Motor neuron (in vitro differentiated cells): ENCODE measurements around the gene DOHH. TPM values are rescaled to one million over a fixed set of nuclear protein-coding genes. Genes with fewer than 3 reads are reported as not detected.

Experiments
- ATAC-seq, 8 experiments: fragments of 200-7000 bp; cut with Tn5 transposase; replicated peaks in 6 of 8; 2 replicates each; pipeline ENCODE4 v1.8.0; 2021; ENCODE audit warnings: mild to moderate bottlenecking in 8 of 8, moderate library complexity in 8 of 8
- H3K27ac ChIP-seq, 2 donors: fragments of 250-450 bp; sonication (Bioruptor Pico); 2 replicates each; pipeline ENCODE4 v1.9.0; 2021; ENCODE audit warnings: antibody characterized with exemption in 2 of 2, mild to moderate bottlenecking in 2 of 2, moderate library complexity in 1 of 2
- H3K4me1 ChIP-seq, 2 donors: fragments of 250-450 bp; sonication (Bioruptor Pico); replicated peaks in 1 of 2; 2 replicates each; pipeline ENCODE4 v1.6.1; 2021; ENCODE audit warnings: antibody characterized with exemption in 2 of 2, mild to moderate bottlenecking in 2 of 2, moderate library complexity in 1 of 2
- H3K4me3 ChIP-seq, 5 donors: fragments of 250-450 bp; sonication (Bioruptor Pico); 2 replicates each; pipeline ENCODE4 v1.9.0; 2021; ENCODE audit warnings: antibody characterized with exemption in 5 of 5, mild to moderate bottlenecking in 5 of 5, moderate library complexity in 4 of 5
- WGBS, 10 experiments: fragments of 450-650 bp; shearing (Covaris generic); methylation state at CpG; one replicate each; pipeline ENCODE4 v1.0.0; 2022; 5-methylcytosine and 5-hydroxymethylcytosine counted together
- in situ Hi-C, 9 experiments: fragments of 400-800 bp; cut with MboI; loops; one replicate each; pipeline ENCODE4 v1.15.0; 2021; ENCODE audit warnings: low sequenced_read_pairs in 9 of 9, low pct_unique_long_range_greater_than_20kb in 2 of 9; ENCODE audit not compliant: unreplicated experiment in 9 of 9
- total RNA-seq, 8 experiments: library from RNA; unstranded; fragments of 300-600 nt; gene quantifications; 2 replicates each; pipeline versions ENCODE4 v1.2.3 to v1.2.4, GENCODE V29; 2022

The DOHH gene
- total RNA-seq, 8 experiments from 2014 or later: 4.6 to 11.4 (median 8.2) TPM

GRCh38 chr19:3522421-3523360, 22.2 kb upstream of the DOHH start:
- H3K4me1 ChIP-seq: no peaks in the 10 kb centered on the region
- 80 to 100% (median 100%) methylated on average over 1 to 3 of the region's 40 CpGs; no CpG with 5 or more reads in 5 of the 10 experiments for WGBS, 10 experiments
- no peak for ATAC-seq
- no peak overlapping the region for H3K27ac ChIP-seq
- no peak overlapping the region for H3K4me3 ChIP-seq
- in situ Hi-C loops: no loop called here

GRCh38 chr19:3521104-3521445, 20.6 kb upstream of the DOHH start:
- in situ Hi-C loops: no loop called here
- no peak for ATAC-seq
- 40 to 100% (median 88%) methylated on average over 1 to 7 of the region's 7 CpGs; no CpG with 5 or more reads in 1 of the 10 experiments for WGBS, 10 experiments
- Histone ChIP-seq H3K4me3 (no peak overlapping the region), H3K27ac (no peak overlapping the region), H3K4me1 (no peaks in the 10 kb centered on the region)

GRCh38 chr19:3520166-3521103, 20.0 kb upstream of the DOHH start:
- Histone ChIP-seq H3K4me1 (no peaks in the 10 kb centered on the region), H3K27ac (no peak overlapping the region), H3K4me3 (no peak overlapping the region)
- 84 to 93% (median 89%) methylated on average over 6 to 7 of the region's 37 CpGs; no CpG with 5 or more reads in 7 of the 10 experiments for WGBS, 10 experiments
- in situ Hi-C loops: no loop called here
- peak in 3 of 8 experiments; percentile 9 to 11 (median 10) for ATAC-seq

- no peak overlapping the region for H3K4me3 ChIP-seq
- no peak overlapping the region for H3K27ac ChIP-seq
- peaks cover 5 to 7% of the 10 kb centered on the region in 2 donors for H3K4me1 ChIP-seq
- ATAC-seq: no peak
- WGBS, 10 experiments: 80 to 88% methylated on average over 2 to 13 of the region's 18 CpGs; no CpG with 5 or more reads in 8 of the 10 experiments
- in situ Hi-C loops: no loop called here
Observed at GRCh38 chr19:3519126-3519525, 18.7 kb upstream of the DOHH start.

- H3K4me3 ChIP-seq: no peak overlapping the region
- 79 to 100% (median 93%) methylated on average over 2 of the region's 2 CpGs; no CpG with 5 or more reads in 7 of the 10 experiments for WGBS, 10 experiments
- no peak for ATAC-seq
- peaks cover 5 to 9% of the 10 kb centered on the region in 2 donors for H3K4me1 ChIP-seq
- in situ Hi-C loops: no loop called here
- H3K27ac ChIP-seq: no peak overlapping the region
Observed at GRCh38 chr19:3518659-3519058, 18.2 kb upstream of the DOHH start.

- Histone ChIP-seq H3K4me3 (no peak overlapping the region), H3K4me1 (peaks cover 5 to 9% of the 10 kb centered on the region in 2 donors), H3K27ac (no peak overlapping the region)
- ATAC-seq: no peak
- WGBS, 10 experiments: 17 to 98% (median 70%) methylated on average over 1 to 10 of the region's 10 CpGs; no CpG with 5 or more reads in 3 of the 10 experiments
- in situ Hi-C loops: no loop called here
Observed at GRCh38 chr19:3518255-3518654, 17.8 kb upstream of the DOHH start.

- in situ Hi-C loops: no loop called here
- Histone ChIP-seq H3K4me3 (no peak overlapping the region), H3K27ac (no peak overlapping the region), H3K4me1 (peaks cover 10 to 15% of the 10 kb centered on the region in 2 donors)
- 75 to 100% (median 100%) methylated on average over 1 to 2 of the region's 2 CpGs; no CpG with 5 or more reads in 2 of the 10 experiments for WGBS, 10 experiments
- ATAC-seq: no peak
Observed at GRCh38 chr19:3517638-3518037, 17.2 kb upstream of the DOHH start.

- in situ Hi-C loops: no loop called here
- peak in 1 of 8 experiments; percentile 30 for ATAC-seq
- H3K27ac ChIP-seq: no peak overlapping the region
- H3K4me1 ChIP-seq: peaks cover 17 to 21% of the 10 kb centered on the region in 2 donors
- WGBS, 10 experiments: 80 to 100% methylated on average over 3 of the region's 15 CpGs; no CpG with 5 or more reads in 8 of the 10 experiments
- no peak overlapping the region for H3K4me3 ChIP-seq
Observed at GRCh38 chr19:3516675-3517207, 16.3 kb upstream of the DOHH start.

GRCh38 chr19:3515891-3516422, 15.5 kb upstream of the DOHH start:
- Histone ChIP-seq H3K27ac (no peak overlapping the region), H3K4me3 (no peak overlapping the region), H3K4me1 (peaks cover 18 to 21% of the 10 kb centered on the region in 2 donors)
- in situ Hi-C loops: no loop called here
- ATAC-seq: no peak
- WGBS, 10 experiments: 55 to 100% (median 80%) methylated on average over 1 to 3 of the region's 15 CpGs; no CpG with 5 or more reads in 7 of the 10 experiments

- ATAC-seq: peak in 5 of 8 experiments; percentile 10 to 31 (median 20)
- Histone ChIP-seq H3K4me1 (peaks cover 18 to 21% of the 10 kb centered on the region in 2 donors), H3K27ac (no peak overlapping the region), H3K4me3 (no peak overlapping the region)
- 82 to 100% (median 87%) methylated on average over 1 to 9 of the region's 12 CpGs; no CpG with 5 or more reads in 6 of the 10 experiments for WGBS, 10 experiments
- in situ Hi-C loops: no loop called here
Observed at GRCh38 chr19:3514930-3515329, 14.5 kb upstream of the DOHH start.

- ATAC-seq: peak in 3 of 8 experiments; percentile 8 to 34 (median 10)
- in situ Hi-C loops: no loop called here
- H3K4me3 ChIP-seq: no peak overlapping the region
- H3K27ac ChIP-seq: no peak overlapping the region
- H3K4me1 ChIP-seq: peaks cover 18 to 21% of the 10 kb centered on the region in 2 donors
- WGBS, 10 experiments: 50 to 90% (median 74%) methylated on average over 1 to 8 of the region's 23 CpGs; no CpG with 5 or more reads in 6 of the 10 experiments
Observed at GRCh38 chr19:3513229-3514140, 13.0 kb upstream of the DOHH start.
